ENCODE measurements around the gene LANCL1.

GRCh38 chr2:210493528-210493927 lies 17.0 kb upstream of the LANCL1 start:
- no peak for TF ChIP-seq CTCF (IDR thresholded peaks at IDR 0.05)
- no peak for TF ChIP-seq POLR2A (IDR thresholded peaks at IDR 0.05)

Measured in lower leg skin (tissue), 3 donors.